GM12878 (cell line): ENCODE results near the gene TAS2R60. TPM values are rescaled to one million over a fixed set of nuclear protein-coding genes. Genes with fewer than 3 reads are reported as not detected.

Experiments used
- ATAC-seq: fragments of 200-7000 bp; cut with Tn5 transposase; 3 replicates; pipeline ENCODE4 v1.9.1; 2020; ENCODE audit warnings: mild to moderate bottlenecking, moderate library complexity
- BruUV-seq: library from RNA; stranded (reverse); fragments of 400-500 nt; replicated peaks from 2 replicates; lab custom pipeline; 2021; lab: Mats Ljungman, UMichigan
- CTCF ChIA-PET: fragments of 300-600 bp; sonication (Branson Sonifier 250); formaldehyde crosslinking; extraction: SDS; loops from one replicate; lab custom pipeline; 2021; ENCODE audit warnings: inconsistent platforms; lab: Yijun Ruan, JAX
- POLR2A ChIA-PET: fragments of 350-600 bp; formaldehyde crosslinking; extraction: SDS; loops from one replicate; lab custom pipeline; 2021; ENCODE audit warnings: inconsistent platforms; lab: Charles Lee
- RAD21 ChIA-PET: fragments of 300-600 bp; sonication (Branson Sonifier 250); formaldehyde crosslinking; loops from one replicate; lab custom pipeline; 2023; ENCODE audit warnings: antibody characterized with exemption; ENCODE audit not compliant: unreplicated experiment; lab: Charles Lee
- SMC1A ChIA-PET: fragments of 300-600 bp; sonication (Branson Sonifier 250); formaldehyde crosslinking; loops from one replicate; lab custom pipeline; 2023; ENCODE audit not compliant: unreplicated experiment, uncharacterized antibody; lab: Charles Lee
- DNase-seq: peaks from one replicate; pipeline ENCODE4 v3.0.0-alpha.2; 2011; ENCODE audit warnings: low read depth, low spot score
- FAIRE-seq: peaks from 3 replicates; lab custom pipeline; 2011; peaks lifted over from hg19 to GRCh38; lab: Jason Lieb, UNC
- H2AFZ ChIP-seq: 2 replicates; pipeline ENCODE4 v1.6.0; 2011; ENCODE audit warnings: low read depth, low read length, control low read depth; ENCODE audit not compliant: control insufficient read depth
- H3K27ac ChIP-seq: 2 replicates; pipeline ENCODE4 v1.5.1; 2011; ENCODE audit warnings: control low read depth; ENCODE audit not compliant: control insufficient read depth, insufficient read depth
- H3K27me3 ChIP-seq, 2 experiments: replicated peaks in 1 of 2; 2 replicates each; pipeline versions ENCODE4 v1.6.0 to v1.6.1; 2011; ENCODE audit warnings: low read length in 1 of 2; ENCODE audit not compliant: control insufficient read depth in 2 of 2, insufficient read depth in 2 of 2
- H3K36me3 ChIP-seq, 2 experiments: 2 replicates each; pipeline ENCODE4 v1.5.1; 2011; ENCODE audit warnings: low read length in 1 of 2; ENCODE audit not compliant: control insufficient read depth in 2 of 2, insufficient read depth in 2 of 2
- H3K4me1 ChIP-seq: 2 replicates; pipeline ENCODE4 v1.6.1; 2011; ENCODE audit warnings: mild to moderate bottlenecking, low read length, moderate library complexity, mixed read lengths; ENCODE audit not compliant: control insufficient read depth, insufficient read depth
- H3K4me2 ChIP-seq: 2 replicates; pipeline ENCODE4 v1.6.0; 2011; ENCODE audit warnings: control low read depth; ENCODE audit not compliant: control insufficient read depth, insufficient read depth
- H3K4me3 ChIP-seq: fragments of 200-600 bp; sonication (generic); 2 replicates; pipeline ENCODE4 v1.5.1; 2016
- H3K79me2 ChIP-seq: 2 replicates; pipeline ENCODE4 v1.6.0; 2011; ENCODE audit warnings: low read length; ENCODE audit not compliant: control insufficient read depth, insufficient read depth
- H3K9ac ChIP-seq: 2 replicates; pipeline ENCODE4 v1.8.0; 2011; ENCODE audit warnings: low read length, control low read depth, mixed read lengths; ENCODE audit not compliant: control insufficient read depth, insufficient read depth
- H3K9me3 ChIP-seq: replicated peaks from 3 replicates; pipeline ENCODE4 v1.5.1; 2011; ENCODE audit warnings: mild to moderate bottlenecking, low read length; ENCODE audit not compliant: control insufficient read depth, insufficient read depth
- H4K20me1 ChIP-seq: 2 replicates; pipeline ENCODE4 v1.6.0; 2011; ENCODE audit not compliant: control insufficient read depth, insufficient read depth
- E4F1 ChIP-seq: fragments of 450-650 bp; IDR thresholded peaks from 2 replicates; pipeline ENCODE4 v1.6.1; 2018; ENCODE audit warnings: borderline replicate concordance, mild to moderate bottlenecking; ENCODE audit not compliant: partially characterized antibody
- FOXM1 ChIP-seq: IDR thresholded peaks from 2 replicates; pipeline ENCODE4 v1.6.1; 2012; ENCODE audit warnings: low read depth, mild to moderate bottlenecking, inconsistent platforms, low read length, moderate library complexity
- HDAC2 ChIP-seq: fragments of 200-600 bp; sonication (generic); IDR thresholded peaks from 2 replicates; pipeline ENCODE4 v1.6.1; 2017
- NBN ChIP-seq: fragments of 450-650 bp; IDR thresholded peaks from 2 replicates; pipeline ENCODE4 v1.6.1; 2016
- ZBTB4 ChIP-seq: fragments of 450-650 bp; formaldehyde crosslinking; IDR thresholded peaks from 2 replicates; pipeline ENCODE4 v1.4.0; 2022; ENCODE audit warnings: mild to moderate bottlenecking, moderate library complexity
- ZNF24 ChIP-seq: fragments of 450-650 bp; IDR thresholded peaks from 2 replicates; pipeline ENCODE4 v1.6.1; 2017; ENCODE audit warnings: antibody characterized with exemption, mild to moderate bottlenecking
- ZNF274 ChIP-seq: IDR thresholded peaks from one replicate; pipeline ENCODE4 v1.8.0; 2011; ENCODE audit not compliant: insufficient read length, insufficient read depth
- WGBS: methylation state at CpG from one replicate; pipeline ENCODE4 v1.1.6; 2016; ENCODE audit warnings: low lambda C conversion rate; ENCODE audit not compliant: insufficient replicate concordance, insufficient coverage; ENCODE audit errors: missing lambda C conversion rate; 5-methylcytosine and 5-hydroxymethylcytosine counted together
- in situ Hi-C: fragments of 300-500 bp; cut with MboI; formaldehyde crosslinking; loops from 9 replicates; pipeline ENCODE4 v1.14.3; 2018; ENCODE audit warnings: mixed read lengths
- intact Hi-C: fragments of 100-400 bp; cut with micrococcal nuclease; formaldehyde crosslinking; loops from one replicate; pipeline ENCODE4 v1.14.2; 2022; ENCODE audit not compliant: unreplicated experiment
- polyA plus RNA-seq, 11 experiments: library from polyadenylated mRNA; depleted of rRNA in 4 of 11; unstranded in 6 of 11; stranded (reverse) in 5 of 11; fragments of >200 nt; fragmentation: Nextera tagmentation in 4 of 11; fragmentation: Illumina TruSeq in 1 of 11; extraction: Ambion mirVana in 4 of 11; extraction: Trizol in 1 of 11; gene quantifications; 1 replicate in 1 of 11; 2 replicates in 10 of 11; pipeline versions ENCODE4 v1.2.1 to v1.2.3, GENCODE V29; 2011 to 2016; ENCODE audit warnings: inconsistent platforms in 2 of 11, missing spikeins in 2 of 11, low read depth in 1 of 11
- total RNA-seq, 4 experiments: library from RNA; depleted of rRNA in 3 of 4; stranded (reverse); fragments of >200 nt in 3 of 4; fragmentation: Illumina TruSeq in 1 of 4; extraction: Trizol in 1 of 4; gene quantifications; 2 replicates each; pipeline versions ENCODE4 v1.2.1 to v1.2.3, GENCODE V29; 2013 to 2021

TAS2R60 gene
- total and polyA plus RNA-seq, 10 of the 15 experiments (the other 5 are each of a cell fraction or from before 2014, with no cell fraction given), result not detected

GRCh38 chr7:143458263-143458662 is 15.0 kb downstream of the TAS2R60 start:
- FAIRE-seq (no peak), DNase-seq (no peak), ATAC-seq (peak; percentile 59)
- Histone ChIP-seq H3K9ac (no peak overlapping the region), H3K9me3 (no peaks in the 10 kb centered on the region; the same call in 2 of the 3 replicates), H4K20me1 (no peaks in the 10 kb centered on the region), H2AFZ (no peak overlapping the region), H3K4me1 (no peaks in the 10 kb centered on the region), H3K27ac (no peak overlapping the region), H3K27me3 (peaks cover 0 to 4% of the 10 kb centered on the region in 2 experiments; a peak in 1 of 4 replicates), H3K79me2 (no peaks in the 10 kb centered on the region), H3K36me3 (no peaks in the 10 kb centered on the region), H3K4me3 (no peak overlapping the region), H3K4me2 (no peak overlapping the region)
- in situ Hi-C loops, result no loop called here
- ChIA-PET SMC1A (no interaction called here), POLR2A (no interaction called here), CTCF (no interaction called here), RAD21 (no interaction called here)
- WGBS, result 55% methylated on average over 3 of the region's 3 CpGs
- intact Hi-C loops, result no loop called here
- no TSS peak for BruUV-seq
- no peak for TF ChIP-seq NBN
- no peak for TF ChIP-seq ZBTB4 (CRISPR knock-in tag)
- TF ChIP-seq ZNF24, result no peak
- no peak for TF ChIP-seq ZNF274
- no peak for TF ChIP-seq HDAC2
- no peak for TF ChIP-seq FOXM1
- no peak for TF ChIP-seq E4F1
